Endothelial cell (in vitro differentiated cells): ENCODE results near the gene GUCY2C. TPM values are rescaled to one million over a fixed set of nuclear protein-coding genes. Genes with fewer than 3 reads are reported as not detected.
A peak's percentile ranks its signal among the peaks of the same experiment; 100 is the strongest.

Source experiments
- DNase-seq: peaks from one replicate; pipeline ENCODE4 v3.0.0; 2021; ENCODE audit warnings: low spot score
- H3K27ac Mint-ChIP-seq: one replicate; pipeline ENCODE4 v1.8.0; 2021; ENCODE audit warnings: mixed read lengths, inconsistent platforms; ENCODE audit not compliant: unreplicated experiment
- H3K27me3 Mint-ChIP-seq: one replicate; pipeline ENCODE4 v1.8.0; 2021; ENCODE audit warnings: mild to moderate bottlenecking, moderate library complexity, mixed read lengths, inconsistent platforms; ENCODE audit not compliant: unreplicated experiment
- H3K36me3 Mint-ChIP-seq: one replicate; pipeline ENCODE4 v1.8.0; 2021; ENCODE audit warnings: mild to moderate bottlenecking, low read depth, mixed read lengths, inconsistent platforms; ENCODE audit not compliant: unreplicated experiment
- H3K4me1 Mint-ChIP-seq: one replicate; pipeline ENCODE4 v1.8.0; 2021; ENCODE audit warnings: mild to moderate bottlenecking, mixed read lengths, inconsistent platforms; ENCODE audit not compliant: unreplicated experiment
- H3K4me3 Mint-ChIP-seq: one replicate; pipeline ENCODE4 v1.8.0; 2021; ENCODE audit warnings: mild to moderate bottlenecking, mixed read lengths, inconsistent platforms; ENCODE audit not compliant: unreplicated experiment
- H3K9me3 Mint-ChIP-seq: one replicate; pipeline ENCODE4 v1.8.0; 2021; ENCODE audit warnings: mixed read lengths, inconsistent platforms; ENCODE audit not compliant: unreplicated experiment
- total RNA-seq: library from RNA; stranded (reverse); fragmentation: NEBNext Ultra II Directional; extraction: Animal tissue kit (Norgen Biotek cat#: 25700); gene quantifications from one replicate; pipeline ENCODE4 v1.2.1, GENCODE V29; 2021; ENCODE audit not compliant: unreplicated experiment
- TF ChIP-seq, protein P1 (sequence below): fragments of 200-600 bp; sonication (generic); IDR thresholded peaks from one replicate; pipeline ENCODE4 v1.5.0; 2021; ENCODE audit warnings: antibody characterized with exemption; ENCODE audit not compliant: unreplicated experiment

Gene GUCY2C
- total RNA-seq, 1 donor from 2014 or later: 0.36 TPM

DNA sequence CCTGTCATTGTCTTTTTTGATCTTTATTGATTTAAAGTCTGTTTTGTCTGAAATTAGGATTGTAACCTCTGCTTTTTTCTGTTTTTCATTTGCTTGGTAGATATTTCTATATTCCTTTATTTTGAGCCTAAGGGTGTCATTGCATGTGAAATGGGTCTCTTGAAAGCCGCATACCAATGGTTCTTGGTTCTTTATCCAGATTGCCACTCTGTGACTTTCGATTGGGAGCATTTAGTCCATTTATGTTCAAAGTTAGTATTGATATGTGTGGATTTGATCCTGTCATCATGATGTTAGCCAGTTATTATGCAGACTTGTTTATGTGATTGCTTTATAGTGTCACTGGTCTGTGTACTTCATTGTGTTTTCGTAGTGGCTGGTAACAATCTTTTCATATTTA is 98.9 kb downstream of the GUCY2C start:
- H3K36me3 Mint-ChIP-seq: no peaks in the 10 kb centered on the region
- TF ChIP-seq, protein P1, sequence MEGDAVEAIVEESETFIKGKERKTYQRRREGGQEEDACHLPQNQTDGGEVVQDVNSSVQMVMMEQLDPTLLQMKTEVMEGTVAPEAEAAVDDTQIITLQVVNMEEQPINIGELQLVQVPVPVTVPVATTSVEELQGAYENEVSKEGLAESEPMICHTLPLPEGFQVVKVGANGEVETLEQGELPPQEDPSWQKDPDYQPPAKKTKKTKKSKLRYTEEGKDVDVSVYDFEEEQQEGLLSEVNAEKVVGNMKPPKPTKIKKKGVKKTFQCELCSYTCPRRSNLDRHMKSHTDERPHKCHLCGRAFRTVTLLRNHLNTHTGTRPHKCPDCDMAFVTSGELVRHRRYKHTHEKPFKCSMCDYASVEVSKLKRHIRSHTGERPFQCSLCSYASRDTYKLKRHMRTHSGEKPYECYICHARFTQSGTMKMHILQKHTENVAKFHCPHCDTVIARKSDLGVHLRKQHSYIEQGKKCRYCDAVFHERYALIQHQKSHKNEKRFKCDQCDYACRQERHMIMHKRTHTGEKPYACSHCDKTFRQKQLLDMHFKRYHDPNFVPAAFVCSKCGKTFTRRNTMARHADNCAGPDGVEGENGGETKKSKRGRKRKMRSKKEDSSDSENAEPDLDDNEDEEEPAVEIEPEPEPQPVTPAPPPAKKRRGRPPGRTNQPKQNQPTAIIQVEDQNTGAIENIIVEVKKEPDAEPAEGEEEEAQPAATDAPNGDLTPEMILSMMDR: no peak
- no peaks in the 10 kb centered on the region for H3K4me1 Mint-ChIP-seq
- no peak overlapping the region for H3K4me3 Mint-ChIP-seq
- no peaks in the 10 kb centered on the region for H3K9me3 Mint-ChIP-seq
- no peak overlapping the region for H3K27ac Mint-ChIP-seq
- no peak for DNase-seq
- H3K27me3 Mint-ChIP-seq: no peaks in the 10 kb centered on the region

DNA sequence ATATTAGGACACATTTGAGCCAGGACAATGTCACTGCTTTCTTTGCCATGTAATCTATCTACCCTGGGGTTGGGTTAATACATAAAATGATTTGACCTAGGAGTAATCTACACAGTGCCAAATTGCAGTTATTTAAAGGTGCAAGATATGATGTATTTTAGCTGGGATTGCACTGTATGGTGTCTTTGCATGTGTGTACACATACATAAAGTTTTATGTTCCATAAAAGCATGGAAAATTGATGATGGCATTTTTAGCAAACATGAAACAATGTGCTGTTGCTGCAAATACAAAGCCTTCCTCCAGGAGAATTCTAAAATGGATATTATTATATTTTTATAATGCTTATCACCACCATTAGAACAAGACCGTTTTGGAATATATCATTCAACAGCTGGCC is 104.7 kb downstream of the GUCY2C start:
- TF ChIP-seq, protein P1: no peak
- no peak overlapping the region for H3K27ac Mint-ChIP-seq
- H3K36me3 Mint-ChIP-seq: no peaks in the 10 kb centered on the region
- H3K27me3 Mint-ChIP-seq: peaks cover 3% of the 10 kb centered on the region
- H3K4me1 Mint-ChIP-seq: no peaks in the 10 kb centered on the region
- no peak overlapping the region for H3K4me3 Mint-ChIP-seq
- no peak for DNase-seq
- no peaks in the 10 kb centered on the region for H3K9me3 Mint-ChIP-seq

DNA sequence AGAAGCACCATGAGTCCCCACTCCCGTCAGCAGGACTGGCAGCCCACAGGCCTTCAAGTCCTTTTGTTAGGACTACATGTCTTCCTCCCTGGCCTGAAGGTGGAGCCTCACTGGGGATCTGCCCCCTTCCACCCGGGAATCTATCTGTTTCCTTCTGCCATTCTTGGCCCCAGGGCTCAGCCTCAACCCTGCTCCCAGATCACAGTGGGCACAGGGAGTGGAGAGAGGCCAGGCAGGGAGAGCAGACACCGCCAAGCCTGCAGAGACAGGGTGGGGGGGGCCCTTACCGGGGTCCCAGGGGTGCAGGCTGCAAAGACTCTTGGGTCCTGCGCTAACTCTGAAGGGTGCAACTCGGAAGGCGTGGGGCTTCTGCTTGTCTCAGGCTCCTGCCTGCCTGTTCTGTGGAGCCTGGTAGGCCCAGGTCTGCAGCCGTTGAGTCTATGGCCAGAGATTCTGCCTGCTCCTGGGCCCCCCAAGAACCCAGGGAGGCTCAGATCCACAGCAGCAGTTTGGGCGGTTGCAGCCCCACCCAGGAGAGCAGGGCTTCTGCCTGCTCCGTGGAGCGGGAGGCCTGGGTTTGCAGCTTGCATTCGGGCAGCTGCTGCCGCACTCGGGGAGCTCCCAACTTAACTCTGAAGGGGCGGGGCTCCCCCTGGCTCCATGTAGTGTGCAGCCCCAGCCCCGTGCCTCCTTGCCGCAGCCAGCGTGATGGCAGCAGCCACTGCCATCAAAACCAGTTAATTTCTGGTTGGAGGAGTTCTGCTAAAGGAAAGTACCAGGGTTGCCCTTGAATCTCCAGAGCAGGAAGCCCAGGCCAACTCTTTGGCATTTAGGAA is 107.0 kb downstream of the GUCY2C start:
- Mint-ChIP-seq H3K4me3 (no peak overlapping the region), H3K27me3 (peaks cover 3% of the 10 kb centered on the region), H3K9me3 (no peaks in the 10 kb centered on the region), H3K27ac (no peak overlapping the region), H3K36me3 (no peaks in the 10 kb centered on the region), H3K4me1 (no peaks in the 10 kb centered on the region)
- TF ChIP-seq, protein P1: no peak
- no peak for DNase-seq

DNA sequence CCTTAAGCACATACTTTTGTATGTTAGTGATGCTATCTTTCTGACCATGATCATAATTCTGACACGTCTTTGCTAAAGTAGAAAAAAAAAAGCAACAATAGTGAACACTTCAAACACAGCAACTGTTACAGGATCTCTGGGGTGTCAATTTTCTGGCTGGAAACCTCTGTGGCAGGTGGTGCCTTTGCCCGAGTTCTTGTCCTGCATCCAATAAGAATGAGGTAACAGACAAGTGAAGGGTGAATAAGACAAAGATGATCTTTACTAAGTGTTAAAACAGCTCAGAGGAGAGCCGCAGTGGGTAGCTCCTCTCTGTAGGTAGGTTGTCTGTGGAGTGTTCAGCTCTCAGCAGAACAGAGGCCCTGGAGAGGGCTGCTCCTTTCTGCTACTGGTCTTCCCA is 107.8 kb downstream of the GUCY2C start:
- H3K27me3 Mint-ChIP-seq: peaks cover 3% of the 10 kb centered on the region
- no peaks in the 10 kb centered on the region for H3K36me3 Mint-ChIP-seq
- DNase-seq: no peak
- H3K9me3 Mint-ChIP-seq: no peaks in the 10 kb centered on the region
- peak overlapping the region; percentile 1 for H3K27ac Mint-ChIP-seq
- no peaks in the 10 kb centered on the region for H3K4me1 Mint-ChIP-seq
- no peak overlapping the region for H3K4me3 Mint-ChIP-seq
- TF ChIP-seq, protein P1: no peak

DNA sequence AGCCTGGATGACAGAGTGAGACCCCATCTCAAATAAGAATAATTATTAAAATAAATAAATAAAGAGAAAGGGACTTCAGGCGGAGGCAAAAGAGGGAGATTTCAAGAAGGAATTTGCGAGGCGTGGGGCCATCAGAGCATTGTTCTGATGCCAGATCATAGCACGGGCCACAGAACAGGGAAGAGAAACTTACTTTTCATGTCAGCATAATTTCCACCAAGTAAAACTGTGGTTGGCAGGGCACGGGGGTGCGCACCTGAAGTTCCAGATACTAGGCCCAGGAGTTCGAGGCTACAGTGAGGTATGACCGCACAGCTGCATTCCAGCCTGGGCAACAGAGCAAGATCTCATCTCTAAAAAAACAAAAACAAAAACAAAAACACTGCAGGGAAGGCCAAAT is 117.8 kb downstream of the GUCY2C start:
- Mint-ChIP-seq H3K27me3 (no peaks in the 10 kb centered on the region), H3K4me1 (peaks cover 16% of the 10 kb centered on the region), H3K27ac (no peak overlapping the region), H3K36me3 (no peaks in the 10 kb centered on the region), H3K4me3 (no peak overlapping the region), H3K9me3 (no peaks in the 10 kb centered on the region)
- TF ChIP-seq, protein P1: no peak
- DNase-seq: no peak
